IMR-90 (cell line): ENCODE measurements around the gene MEIS1. TPM values are rescaled to one million over a fixed set of nuclear protein-coding genes. Genes with fewer than 3 reads are reported as not detected.

Source experiments
- ATAC-seq: fragments of 200-7000 bp; cut with Tn5 transposase; 2 replicates; pipeline ENCODE4 v1.9.1; 2020; ENCODE audit warnings: low read depth, mild to moderate bottlenecking, moderate library complexity
- BruUV-seq: library from RNA; stranded (reverse); fragments of 400-500 nt; replicated peaks from 2 replicates; lab custom pipeline; 2021; lab: Mats Ljungman, UMichigan
- CTCF ChIA-PET: fragments of 300-600 bp; formaldehyde crosslinking; extraction: SDS; loops from one replicate; lab custom pipeline; 2021; ENCODE audit warnings: antibody characterized with exemption; lab: Yijun Ruan, JAX
- POLR2A ChIA-PET: fragments of 300-600 bp; sonication (Branson Sonifier 250); formaldehyde crosslinking; loops from one replicate; lab custom pipeline; 2022; ENCODE audit warnings: antibody characterized with exemption; ENCODE audit not compliant: unreplicated experiment; lab: Charles Lee
- DNase-seq: peaks from one replicate; pipeline ENCODE4 v3.0.0; 2013
- H2AFZ ChIP-seq: replicated peaks from 2 replicates; pipeline ENCODE3; 2013; ENCODE audit warnings: low read length, mild to moderate bottlenecking; ENCODE audit not compliant: poor library complexity
- H2AK5ac ChIP-seq: 2 replicates; pipeline ENCODE4 v1.6.1; 2013; ENCODE audit warnings: low read depth, low read length, inconsistent platforms
- H2AK9ac ChIP-seq: replicated peaks from 2 replicates; pipeline ENCODE3; 2013; ENCODE audit warnings: mild to moderate bottlenecking, low read depth, low read length, moderate library complexity; ENCODE audit not compliant: poor library complexity
- H2BK120ac ChIP-seq: 2 replicates; pipeline ENCODE4 v1.6.1; 2013; ENCODE audit warnings: low read depth, low read length, inconsistent platforms
- H2BK15ac ChIP-seq: 3 replicates; pipeline ENCODE4 v1.6.1; 2013; ENCODE audit warnings: low read depth, low read length, inconsistent platforms
- H2BK20ac ChIP-seq: 2 replicates; pipeline ENCODE4 v1.6.1; 2013; ENCODE audit warnings: low read depth, mild to moderate bottlenecking, inconsistent platforms, low read length, moderate library complexity
- H2BK5ac ChIP-seq: 2 replicates; pipeline ENCODE4 v1.6.1; 2013; ENCODE audit warnings: mild to moderate bottlenecking, low read depth, low read length, inconsistent platforms; ENCODE audit not compliant: poor library complexity, severe bottlenecking
- H3K14ac ChIP-seq: replicated peaks from 2 replicates; pipeline ENCODE4 v1.6.1; 2013; ENCODE audit warnings: low read depth, low read length, inconsistent platforms
- H3K18ac ChIP-seq: 2 replicates; pipeline ENCODE4 v1.6.1; 2013; ENCODE audit warnings: low read depth, low read length, control low read depth
- H3K23ac ChIP-seq: 2 replicates; pipeline ENCODE4 v1.6.1; 2013; ENCODE audit warnings: low read depth, low read length, inconsistent platforms
- H3K27ac ChIP-seq: 2 replicates; pipeline ENCODE4 v1.5.1; 2013; ENCODE audit warnings: mild to moderate bottlenecking, control low read depth, low read length; ENCODE audit not compliant: insufficient read depth
- H3K27me3 ChIP-seq: 2 replicates; pipeline ENCODE4 v1.6.1; 2013; ENCODE audit warnings: low read length; ENCODE audit not compliant: control insufficient read depth, insufficient read depth
- H3K36me3 ChIP-seq: 2 replicates; pipeline ENCODE4 v1.6.1; 2013; ENCODE audit warnings: low read length, mixed read lengths; ENCODE audit not compliant: control insufficient read depth, insufficient read depth
- H3K4ac ChIP-seq: 2 replicates; pipeline ENCODE4 v1.6.1; 2013; ENCODE audit warnings: low read depth, low read length, inconsistent platforms
- H3K4me1 ChIP-seq: 2 replicates; pipeline ENCODE4 v1.6.1; 2013; ENCODE audit warnings: low read length, mixed read lengths; ENCODE audit not compliant: control insufficient read depth, insufficient read depth
- H3K4me2 ChIP-seq: 2 replicates; pipeline ENCODE4 v1.6.1; 2013; ENCODE audit warnings: low read depth, mild to moderate bottlenecking, control low read depth, low read length, moderate library complexity
- H3K4me3 ChIP-seq: 2 replicates; pipeline ENCODE4 v1.5.1; 2013; ENCODE audit warnings: low read depth, mild to moderate bottlenecking, control low read depth, low read length, moderate library complexity; ENCODE audit not compliant: insufficient read depth
- H3K56ac ChIP-seq: 2 replicates; pipeline ENCODE4 v1.6.1; 2013; ENCODE audit warnings: low read length, inconsistent platforms; ENCODE audit not compliant: insufficient read depth; ENCODE audit errors: extremely low read depth
- H3K79me1 ChIP-seq, 2 experiments: 2 replicates each; pipeline ENCODE4 v1.6.1; 2013; ENCODE audit warnings: low read length in 2 of 2, inconsistent platforms in 1 of 2, low read depth in 1 of 2
- H3K9ac ChIP-seq: 2 replicates; pipeline ENCODE4 v1.6.1; 2013; ENCODE audit warnings: low read depth, low read length, control low read depth
- H3K9me1 ChIP-seq: 2 replicates; pipeline ENCODE4 v1.6.1; 2013; ENCODE audit warnings: low read length, inconsistent platforms; ENCODE audit not compliant: insufficient read depth
- H3K9me3 ChIP-seq: 2 replicates; pipeline ENCODE4 v1.6.1; 2013; ENCODE audit warnings: low read length; ENCODE audit not compliant: control insufficient read depth, insufficient read depth
- H4K20me1 ChIP-seq: 2 replicates; pipeline ENCODE4 v1.6.1; 2013; ENCODE audit warnings: low read length, inconsistent platforms; ENCODE audit not compliant: insufficient read depth
- H4K5ac ChIP-seq: 2 replicates; pipeline ENCODE4 v1.6.1; 2013; ENCODE audit warnings: mild to moderate bottlenecking, low read depth, low read length, control low read depth
- H4K8ac ChIP-seq, 2 experiments: 2 replicates each; pipeline ENCODE4 v1.6.1; 2013; ENCODE audit warnings: low read depth in 2 of 2, low read length in 2 of 2, control low read depth in 1 of 2, inconsistent platforms in 1 of 2
- H4K91ac ChIP-seq: 2 replicates; pipeline ENCODE4 v1.6.1; 2013; ENCODE audit warnings: low read depth, low read length, inconsistent platforms; ENCODE audit not compliant: insufficient read depth
- RCOR1 ChIP-seq: IDR thresholded peaks from 2 replicates; pipeline ENCODE4 v1.6.1; 2012; ENCODE audit warnings: mild to moderate bottlenecking, low read length, improper control_type of control experiment; ENCODE audit not compliant: insufficient replicate concordance
- SMC3 ChIP-seq: fragments of 150-350 bp; IDR thresholded peaks from 2 replicates; pipeline ENCODE4 v1.6.1; 2016; ENCODE audit warnings: low read depth, mild to moderate bottlenecking, antibody characterized with exemption, low read length, moderate library complexity
- WGBS, 2 experiments: methylation state at CpG; one replicate each; pipeline versions ENCODE4 v1.1.5 to v1.1.7; 2013; ENCODE audit warnings: missing lambda C conversion rate in 2 of 2; ENCODE audit not compliant: insufficient read length in 1 of 2; ENCODE audit errors: extremely low coverage in 2 of 2; 5-methylcytosine and 5-hydroxymethylcytosine counted together
- dilution Hi-C: fragments of 300-500 bp; cut with HindIII; formaldehyde crosslinking; loops from one replicate; pipeline ENCODE4 v1.14.3; 2018; ENCODE audit warnings: low sequenced_read_pairs; ENCODE audit not compliant: unreplicated experiment
- in situ Hi-C: fragments of 300-500 bp; cut with MboI; formaldehyde crosslinking; loops from 3 replicates; pipeline ENCODE4 v1.14.3; 2019; ENCODE audit warnings: low sequenced_read_pairs, inconsistent platforms, mixed read lengths
- intact Hi-C: fragments of 100-400 bp; cut with micrococcal nuclease; formaldehyde crosslinking; loops from 2 replicates; pipeline ENCODE4 v1.10.0; 2022
- polyA plus RNA-seq, 3 experiments: library from polyadenylated mRNA; depleted of rRNA; stranded (reverse); fragments of >200 nt; gene quantifications; 2 replicates each; pipeline ENCODE4 v1.2.3, GENCODE V29; 2012; ENCODE audit warnings: low replicate concordance in 1 of 3
- total RNA-seq: library from RNA; depleted of rRNA; stranded (reverse); fragments of >200 nt; gene quantifications from 2 replicates; pipeline ENCODE4 v1.2.3, GENCODE V29; 2012

MEIS1 gene
- total and polyA plus RNA-seq, 2 of the 4 experiments (the other 2 are of a cell fraction), result 54.4 to 157 TPM

- peaks cover 32% of the 10 kb centered on the region for H3K4me1 ChIP-seq
- H4K8ac ChIP-seq, result peak overlapping the region in 1 of 2 experiments; percentile 61; a peak in 2 of 4 replicates
- no CpG with 5 or more reads among the region's 5 CpGs for WGBS, 2 experiments
- BruUV-seq, result no TSS peak
- no peaks in the 10 kb centered on the region for H3K9me3 ChIP-seq
- H2AK5ac ChIP-seq, result 0 out of 2 replicates have a peak overlapping the region, but pooled peaks have one; percentile 13
- no peak overlapping the region for H2AK9ac ChIP-seq
- no peak overlapping the region for H2BK15ac ChIP-seq
- ATAC-seq (no peak), DNase-seq (no peak)
- H3K27me3 ChIP-seq, result no peaks in the 10 kb centered on the region
- no peak for TF ChIP-seq SMC3
- no peak for TF ChIP-seq RCOR1
- no peak overlapping the region for H2BK120ac ChIP-seq
- H3K79me1 ChIP-seq, result peaks cover 30 to 79% of the 10 kb centered on the region in 2 experiments; a peak in 3 of 4 replicates
- peak overlapping the region; percentile 6; the same call in 1 of the 2 replicates for H3K27ac ChIP-seq
- in situ Hi-C loops, result no loop called here
- H3K9me1 ChIP-seq, result peaks cover 35% of the 10 kb centered on the region
- H3K14ac ChIP-seq, result peak overlapping the region; percentile 34; the same call in 1 of the 2 replicates
- dilution Hi-C loops, result no loop called here
- intact Hi-C loops, result no loop called here
- no peak overlapping the region; the same call in 1 of the 2 replicates for H3K23ac ChIP-seq
- ChIA-PET POLR2A (no interaction called here), CTCF (interaction anchor here (0.5 to 0.9 kb wide), 2 partner anchors 22 to 38 kb away, joined by 3 to 4 read pairs; no protein-coding TSS in a partner anchor)
- H3K9ac ChIP-seq, result no peak overlapping the region
- no peak overlapping the region for H2AFZ ChIP-seq
- H3K18ac ChIP-seq, result no peak overlapping the region
- no peak overlapping the region; the same call in 1 of the 2 replicates for H3K4ac ChIP-seq
- no peak overlapping the region for H4K91ac ChIP-seq
- H2BK5ac ChIP-seq, result no peak overlapping the region
- no peak overlapping the region for H3K56ac ChIP-seq
- H2BK20ac ChIP-seq, result no peak overlapping the region
- H3K36me3 ChIP-seq, result peaks cover 27% of the 10 kb centered on the region
- no peak overlapping the region for H3K4me3 ChIP-seq
- H4K20me1 ChIP-seq, result peaks cover 89% of the 10 kb centered on the region
- H3K4me2 ChIP-seq, result peak overlapping the region; percentile 39; the same call in 1 of the 2 replicates
- no peak overlapping the region for H4K5ac ChIP-seq
Measured at GRCh38 chr2:66498289-66498975, 63.5 kb downstream of the MEIS1 start.
